GM12878 (cell line): Measurements from ENCODE around the gene CYB5R3.
"Not testable (repeated sequence)": the region's sequence is repeated elsewhere in the genome, so short reads cannot be mapped to it uniquely, and the experiment has no call there.

ENCODE experiments used
- CEBPB ChIP-seq, 2 experiments: fragments of 150-350 bp in 1 of 2; IDR thresholded peaks; 2 replicates each; pipeline ENCODE4 v1.6.1; 2012 to 2014; ENCODE audit warnings: low read depth in 2 of 2, low read length in 2 of 2, borderline replicate concordance in 1 of 2, inconsistent platforms in 1 of 2
- CTCF ChIP-seq, 3 experiments: IDR thresholded peaks in 2 of 3; conservative IDR thresholded peaks in 1 of 3; 2 replicates each; pipeline ENCODE4 v1.5.1; 2011; ENCODE audit warnings: low read depth in 3 of 3, low read length in 3 of 3, mild to moderate bottlenecking in 3 of 3, control low read depth in 2 of 3, moderate library complexity in 2 of 3, inconsistent platforms in 1 of 3, mixed read lengths in 1 of 3; ENCODE audit not compliant: control insufficient read depth in 2 of 3, insufficient read depth in 1 of 3; ENCODE audit errors: extremely low read depth in 1 of 3
- E2F4 ChIP-seq: IDR thresholded peaks from 2 replicates; pipeline ENCODE4 v1.6.1; 2012; ENCODE audit warnings: low read depth, low read length, improper control_type of control experiment
- MXI1 ChIP-seq: fragments of 150-350 bp; IDR thresholded peaks from 2 replicates; pipeline ENCODE4 v1.6.1; 2011; ENCODE audit warnings: low read depth, mild to moderate bottlenecking, inconsistent platforms, low read length, improper control_type of control experiment
- MYC ChIP-seq: IDR thresholded peaks from 2 replicates; pipeline ENCODE4 v1.6.1; 2011; ENCODE audit warnings: mild to moderate bottlenecking, low read length, moderate library complexity, inconsistent platforms; ENCODE audit not compliant: insufficient read depth, insufficient replicate concordance, insufficient read length, severe bottlenecking
- NR2F1 ChIP-seq: fragments of 450-650 bp; conservative IDR thresholded peaks from 2 replicates; pipeline ENCODE4 v1.6.1; 2017; ENCODE audit warnings: mild to moderate bottlenecking
- NRF1 ChIP-seq: conservative IDR thresholded peaks from 2 replicates; pipeline ENCODE4 v1.6.1; 2011; ENCODE audit warnings: mild to moderate bottlenecking, low read depth, low read length, improper control_type of control experiment
- POLR2A ChIP-seq: IDR thresholded peaks from 2 replicates; pipeline ENCODE4 v1.6.1; 2011; ENCODE audit warnings: low read depth, mild to moderate bottlenecking, low read length
- POLR2AphosphoS5 ChIP-seq: IDR thresholded peaks from 2 replicates; pipeline ENCODE4 v1.6.1; 2011; ENCODE audit warnings: mild to moderate bottlenecking, low read length, inconsistent platforms
- SMC3 ChIP-seq: IDR thresholded peaks from 2 replicates; pipeline ENCODE4 v1.6.1; 2011; ENCODE audit warnings: low read length, improper control_type of control experiment, borderline replicate concordance
- SP1 ChIP-seq: IDR thresholded peaks from one replicate; pipeline ENCODE4 v1.6.1; 2011; ENCODE audit warnings: low read depth, low read length
- SREBF2 ChIP-seq: IDR thresholded peaks from 2 replicates; pipeline ENCODE4 v1.6.1; 2012; ENCODE audit warnings: mild to moderate bottlenecking, low read length
- USF1 ChIP-seq: IDR thresholded peaks from 2 replicates; pipeline ENCODE4 v1.6.1; 2011; ENCODE audit warnings: borderline replicate concordance, low read depth, mild to moderate bottlenecking, moderate library complexity, mixed read lengths, low read length; ENCODE audit not compliant: insufficient read depth; ENCODE audit errors: extremely low read length
- YY1 ChIP-seq: IDR thresholded peaks from 2 replicates; pipeline ENCODE4 v1.6.1; 2011; ENCODE audit warnings: low read depth, mild to moderate bottlenecking, low read length

GRCh38 chr22:42673071-42673470 lies 23.9 kb upstream of the CYB5R3 start:
- not testable (repeated sequence) for TF ChIP-seq SREBF2; NR2F1; CTCF (IDR thresholded peaks at IDR 0.05 in 2 of 3, conservative IDR thresholded peaks at IDR 0.05 in 1 of 3; ENCODE audit: control insufficient read depth in 2 of 3, extremely low read depth in 1 of 3, insufficient read depth in 1 of 3, low read depth in 3 of 3, low read length in 3 of 3); MXI1; POLR2A; SMC3; POLR2AphosphoS5; CEBPB (IDR thresholded peaks at IDR 0.05; ENCODE audit: borderline replicate concordance in 1 of 2, low read depth in 2 of 2, low read length in 2 of 2); USF1; E2F4; MYC; NRF1; YY1; SP1
